Esophagus muscularis mucosa (tissue), 3 donors: ENCODE measurements around the gene DYNC2I2.

Experiments used
- POLR2A ChIP-seq: fragments of 450-650 bp; IDR thresholded peaks from one replicate; pipeline ENCODE4 v1.6.1; 2017; ENCODE audit warnings: antibody characterized with exemption, moderate library complexity, mild to moderate bottlenecking, low read depth
- POLR2AphosphoS5 ChIP-seq, 2 donors: sonication (generic); formaldehyde crosslinking; IDR thresholded peaks; one replicate each; pipeline ENCODE4 v1.6.1; 2017; ENCODE audit warnings: antibody characterized with exemption in 2 of 2
- TF ChIP-seq, protein P1 (sequence below), 3 experiments: fragments of 200-600 bp in 2 of 3; fragments of 450-650 bp in 1 of 3; sonication (generic) in 2 of 3; IDR thresholded peaks; one replicate each; pipeline ENCODE4 v1.5.1; 2017 to 2019; ENCODE audit warnings: antibody characterized with exemption in 3 of 3, mild to moderate bottlenecking in 2 of 3, moderate library complexity in 1 of 3

- TF ChIP-seq, protein P1, sequence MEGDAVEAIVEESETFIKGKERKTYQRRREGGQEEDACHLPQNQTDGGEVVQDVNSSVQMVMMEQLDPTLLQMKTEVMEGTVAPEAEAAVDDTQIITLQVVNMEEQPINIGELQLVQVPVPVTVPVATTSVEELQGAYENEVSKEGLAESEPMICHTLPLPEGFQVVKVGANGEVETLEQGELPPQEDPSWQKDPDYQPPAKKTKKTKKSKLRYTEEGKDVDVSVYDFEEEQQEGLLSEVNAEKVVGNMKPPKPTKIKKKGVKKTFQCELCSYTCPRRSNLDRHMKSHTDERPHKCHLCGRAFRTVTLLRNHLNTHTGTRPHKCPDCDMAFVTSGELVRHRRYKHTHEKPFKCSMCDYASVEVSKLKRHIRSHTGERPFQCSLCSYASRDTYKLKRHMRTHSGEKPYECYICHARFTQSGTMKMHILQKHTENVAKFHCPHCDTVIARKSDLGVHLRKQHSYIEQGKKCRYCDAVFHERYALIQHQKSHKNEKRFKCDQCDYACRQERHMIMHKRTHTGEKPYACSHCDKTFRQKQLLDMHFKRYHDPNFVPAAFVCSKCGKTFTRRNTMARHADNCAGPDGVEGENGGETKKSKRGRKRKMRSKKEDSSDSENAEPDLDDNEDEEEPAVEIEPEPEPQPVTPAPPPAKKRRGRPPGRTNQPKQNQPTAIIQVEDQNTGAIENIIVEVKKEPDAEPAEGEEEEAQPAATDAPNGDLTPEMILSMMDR (IDR thresholded peaks at IDR 0.05) = no peak
- TF ChIP-seq POLR2A = no peak
- TF ChIP-seq POLR2AphosphoS5 (IDR thresholded peaks at IDR 0.05) = no peak
Measured at GRCh38 chr9:128634651-128635262, 21.9 kb downstream of the DYNC2I2 start.
